ENCODE measurements around the gene ARL9.

ARL9 gene

GRCh38 chr4:56531823-56532222, 26.2 kb downstream of the ARL9 start:
- no peak for DNase-seq (ENCODE audit: low spot score)

GRCh38 chr4:56532239-56532638, 26.6 kb downstream of the ARL9 start:
- no peak for DNase-seq (ENCODE audit: low spot score)

GRCh38 chr4:56535915-56536314, 30.3 kb downstream of the ARL9 start:
- DNase-seq (ENCODE audit: low spot score), result no peak

GRCh38 chr4:56537147-56537546, 31.6 kb downstream of the ARL9 start:
- no peak for DNase-seq (ENCODE audit: low spot score)

- no peak for DNase-seq (ENCODE audit: low spot score)
These were observed 35.2 kb downstream of the ARL9 start for GRCh38 chr4:56540826-56541225.

- DNase-seq (ENCODE audit: low spot score), result peak; percentile 93
These were observed 39.1 kb downstream of the ARL9 start for GRCh38 chr4:56544573-56545131.

- DNase-seq (ENCODE audit: low spot score), result no peak
These were observed 45.1 kb downstream of the ARL9 start for GRCh38 chr4:56550642-56551041.

GRCh38 chr4:56551516-56551915, 45.9 kb downstream of the ARL9 start:
- no peak for DNase-seq (ENCODE audit: low spot score)

GRCh38 chr4:56552273-56552672, 46.7 kb downstream of the ARL9 start:
- DNase-seq (ENCODE audit: low spot score), result no peak

- no peak for DNase-seq (ENCODE audit: low spot score)
These were observed 64.5 kb downstream of the ARL9 start for GRCh38 chr4:56570041-56570440.

Measured in GM03348 (cell line).